Vagina (tissue), 2 donors: ENCODE data around the gene FRY. TPM values are rescaled to one million over a fixed set of nuclear protein-coding genes. Genes with fewer than 3 reads are reported as not detected.

Source experiments
- DNase-seq, 2 donors: peaks; one replicate each; pipeline ENCODE4 v3.0.0-alpha.2; 2017; ENCODE audit errors: extremely low spot score in 2 of 2
- H3K27ac ChIP-seq: fragments of 200-600 bp; sonication (generic); one replicate; pipeline ENCODE4 v1.5.1; 2019
- H3K27me3 ChIP-seq: fragments of 200-600 bp; sonication (generic); one replicate; pipeline ENCODE4 v1.5.1; 2019
- H3K36me3 ChIP-seq, 2 donors: fragments of 200-600 bp; sonication (generic); one replicate each; pipeline ENCODE4 v1.5.1; 2017 to 2019
- H3K4me1 ChIP-seq: fragments of 200-600 bp; sonication (generic); one replicate; pipeline ENCODE4 v1.5.1; 2019
- H3K4me3 ChIP-seq, 2 donors: fragments of 200-600 bp; sonication (generic); 1 replicate in 1 of 2; 2 replicates in 1 of 2; pipeline ENCODE4 v1.5.1; 2016 to 2019
- H3K9me3 ChIP-seq: fragments of 200-600 bp; sonication (generic); one replicate; pipeline ENCODE4 v1.5.1; 2019
- POLR2A ChIP-seq, 2 donors: fragments of 450-650 bp; IDR thresholded peaks; one replicate each; pipeline ENCODE4 v1.6.1; 2017; ENCODE audit warnings: antibody characterized with exemption in 2 of 2, mild to moderate bottlenecking in 2 of 2, moderate library complexity in 2 of 2
- POLR2AphosphoS5 ChIP-seq, 2 donors: sonication (generic); formaldehyde crosslinking; IDR thresholded peaks; one replicate each; pipeline ENCODE4 v1.9.0; 2017; ENCODE audit warnings: antibody characterized with exemption in 2 of 2, mild to moderate bottlenecking in 2 of 2, low read depth in 1 of 2; ENCODE audit not compliant: insufficient read depth in 1 of 2
- intact Hi-C: fragments of 100-400 bp; cut with DNase I; formaldehyde crosslinking; loops from one replicate; pipeline ENCODE4 v1.15.1; 2023
- total RNA-seq: library from RNA; depleted of rRNA; stranded (reverse); fragments of >200 nt; gene quantifications from one replicate; pipeline ENCODE4 v1.2.3, GENCODE V29; 2016
- TF ChIP-seq, protein P1 (sequence below), 3 experiments: fragments of 450-650 bp in 2 of 3; fragments of 200-600 bp in 1 of 3; sonication (generic) in 1 of 3; IDR thresholded peaks; one replicate each; pipeline ENCODE4 v1.5.1; 2017 to 2019; ENCODE audit warnings: antibody characterized with exemption in 3 of 3, mild to moderate bottlenecking in 2 of 3, moderate library complexity in 2 of 3

Gene FRY
- total RNA-seq, 1 donor from 2014 or later: 11.0 TPM

DNA sequence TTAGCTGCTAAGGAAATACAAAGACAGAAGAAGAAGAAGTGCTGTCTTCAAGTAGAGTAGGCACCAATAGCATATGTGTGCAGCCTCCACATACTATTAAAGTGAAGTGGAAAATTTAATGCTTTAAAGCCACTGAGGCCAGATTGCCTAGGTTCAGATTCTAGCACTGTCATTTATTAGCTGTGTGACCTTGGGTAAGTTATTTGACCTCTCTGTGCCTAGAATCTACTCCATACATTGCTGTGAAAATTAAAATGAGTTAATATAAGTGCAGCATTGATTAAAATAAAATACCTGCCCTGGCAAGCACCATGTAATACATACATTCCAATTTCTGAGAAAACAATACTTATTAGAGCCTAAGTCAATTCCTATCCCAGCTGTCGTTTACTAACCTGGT lies 110.5 kb downstream of the FRY start:
- no peaks in the 10 kb centered on the region for H3K9me3 ChIP-seq
- H3K27ac ChIP-seq: no peak overlapping the region
- H3K36me3 ChIP-seq: no peaks in the 10 kb centered on the region
- no peak overlapping the region for H3K4me3 ChIP-seq
- no peaks in the 10 kb centered on the region for H3K4me1 ChIP-seq
- H3K27me3 ChIP-seq: no peaks in the 10 kb centered on the region
- intact Hi-C loops: no loop called here
- no peak for DNase-seq
- TF ChIP-seq, protein P1, sequence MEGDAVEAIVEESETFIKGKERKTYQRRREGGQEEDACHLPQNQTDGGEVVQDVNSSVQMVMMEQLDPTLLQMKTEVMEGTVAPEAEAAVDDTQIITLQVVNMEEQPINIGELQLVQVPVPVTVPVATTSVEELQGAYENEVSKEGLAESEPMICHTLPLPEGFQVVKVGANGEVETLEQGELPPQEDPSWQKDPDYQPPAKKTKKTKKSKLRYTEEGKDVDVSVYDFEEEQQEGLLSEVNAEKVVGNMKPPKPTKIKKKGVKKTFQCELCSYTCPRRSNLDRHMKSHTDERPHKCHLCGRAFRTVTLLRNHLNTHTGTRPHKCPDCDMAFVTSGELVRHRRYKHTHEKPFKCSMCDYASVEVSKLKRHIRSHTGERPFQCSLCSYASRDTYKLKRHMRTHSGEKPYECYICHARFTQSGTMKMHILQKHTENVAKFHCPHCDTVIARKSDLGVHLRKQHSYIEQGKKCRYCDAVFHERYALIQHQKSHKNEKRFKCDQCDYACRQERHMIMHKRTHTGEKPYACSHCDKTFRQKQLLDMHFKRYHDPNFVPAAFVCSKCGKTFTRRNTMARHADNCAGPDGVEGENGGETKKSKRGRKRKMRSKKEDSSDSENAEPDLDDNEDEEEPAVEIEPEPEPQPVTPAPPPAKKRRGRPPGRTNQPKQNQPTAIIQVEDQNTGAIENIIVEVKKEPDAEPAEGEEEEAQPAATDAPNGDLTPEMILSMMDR (IDR thresholded peaks at IDR 0.05): no peak
- no peak for TF ChIP-seq POLR2A (IDR thresholded peaks at IDR 0.05)
- no peak for TF ChIP-seq POLR2AphosphoS5 (IDR thresholded peaks at IDR 0.05; ENCODE audit: insufficient read depth in 1 of 2, low read depth in 1 of 2)

- H3K4me1 ChIP-seq: no peaks in the 10 kb centered on the region
- H3K36me3 ChIP-seq: no peaks in the 10 kb centered on the region
- H3K27me3 ChIP-seq: no peaks in the 10 kb centered on the region
- intact Hi-C loops: no loop called here
- no peak overlapping the region for H3K27ac ChIP-seq
- TF ChIP-seq POLR2A (IDR thresholded peaks at IDR 0.05) (no peak), POLR2AphosphoS5 (IDR thresholded peaks at IDR 0.05; ENCODE audit: insufficient read depth in 1 of 2, low read depth in 1 of 2) (peak in 1 of 2 donors; percentile 29)
- TF ChIP-seq, protein P1 (IDR thresholded peaks at IDR 0.05): no peak
- no peak for DNase-seq
- H3K9me3 ChIP-seq: no peaks in the 10 kb centered on the region
- H3K4me3 ChIP-seq: no peak overlapping the region
Observed at GRCh38 chr13:32142956-32143375, 111.4 kb downstream of the FRY start.

DNA sequence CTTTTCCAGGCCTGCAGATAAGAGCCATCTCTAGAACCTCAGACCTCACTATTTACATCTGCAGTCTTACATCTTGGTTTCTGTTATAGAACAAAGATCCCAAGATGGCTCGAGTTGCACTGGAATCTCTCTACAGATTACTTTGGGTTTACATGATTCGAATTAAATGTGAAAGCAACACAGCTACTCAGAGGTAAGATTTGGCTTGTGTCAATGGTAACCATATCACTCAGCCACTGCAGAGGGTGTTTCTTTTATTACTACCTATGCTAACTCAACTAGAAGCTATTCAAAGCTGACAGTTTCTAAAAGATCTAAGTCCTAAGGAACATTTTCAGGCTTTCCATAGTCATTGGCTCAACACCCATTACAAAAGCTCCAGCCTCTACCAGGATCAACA lies 115.6 kb downstream of the FRY start:
- no peak for DNase-seq
- Histone ChIP-seq H3K36me3 (no peaks in the 10 kb centered on the region), H3K27ac (no peak overlapping the region), H3K4me3 (no peak overlapping the region), H3K9me3 (no peaks in the 10 kb centered on the region), H3K4me1 (peaks cover 14% of the 10 kb centered on the region), H3K27me3 (no peaks in the 10 kb centered on the region)
- TF ChIP-seq POLR2A (IDR thresholded peaks at IDR 0.05): no peak
- TF ChIP-seq, protein P1 (IDR thresholded peaks at IDR 0.05): no peak
- TF ChIP-seq POLR2AphosphoS5 (IDR thresholded peaks at IDR 0.05; ENCODE audit: insufficient read depth in 1 of 2, low read depth in 1 of 2): no peak
- intact Hi-C loops: no loop called here

DNA sequence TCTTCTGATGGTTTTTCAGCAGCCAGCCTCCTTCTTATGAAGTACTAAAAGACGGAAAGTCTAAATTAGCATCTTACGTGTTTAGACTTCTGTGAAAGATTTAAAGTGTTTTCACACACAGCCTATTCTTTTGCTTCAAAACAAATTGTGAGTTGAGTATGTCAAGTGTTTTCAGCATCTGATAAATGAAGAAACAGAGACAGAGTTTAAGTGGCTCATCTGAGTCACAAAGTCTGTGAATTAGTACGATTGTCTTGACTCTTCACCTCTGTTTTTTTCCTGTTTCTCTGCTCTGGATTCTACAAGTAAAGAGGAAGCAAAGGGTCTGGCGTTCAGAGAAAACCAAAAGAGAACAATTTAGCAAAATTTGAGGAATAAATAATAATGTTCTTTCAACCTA lies 116.4 kb downstream of the FRY start:
- Histone ChIP-seq H3K27me3 (no peaks in the 10 kb centered on the region), H3K9me3 (no peaks in the 10 kb centered on the region), H3K27ac (no peak overlapping the region), H3K4me3 (no peak overlapping the region), H3K4me1 (peaks cover 14% of the 10 kb centered on the region), H3K36me3 (no peaks in the 10 kb centered on the region)
- intact Hi-C loops: no loop called here
- TF ChIP-seq POLR2AphosphoS5 (IDR thresholded peaks at IDR 0.05; ENCODE audit: insufficient read depth in 1 of 2, low read depth in 1 of 2) (no peak), POLR2A (IDR thresholded peaks at IDR 0.05) (no peak)
- TF ChIP-seq, protein P1 (IDR thresholded peaks at IDR 0.05): no peak
- DNase-seq: no peak

DNA sequence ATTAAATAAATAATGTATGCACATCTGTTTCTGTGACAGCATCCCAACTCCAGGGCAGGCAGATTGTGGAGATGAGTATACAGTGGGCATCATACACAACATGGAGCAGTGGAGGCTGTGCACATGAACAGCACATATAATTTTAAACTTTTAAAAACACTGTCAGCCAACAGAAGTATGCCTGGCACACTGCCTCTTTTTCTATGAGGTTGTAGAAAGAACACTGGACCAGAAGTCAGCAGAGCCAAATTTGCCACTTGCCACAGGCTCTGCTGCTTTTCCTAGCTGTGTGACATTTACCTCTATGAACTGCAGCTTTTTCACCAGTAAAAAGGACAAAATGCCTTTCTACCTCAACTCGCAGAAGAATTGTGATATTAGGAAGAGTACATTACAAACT lies 118.7 kb downstream of the FRY start:
- Histone ChIP-seq H3K4me1 (peaks cover 14% of the 10 kb centered on the region), H3K27me3 (no peaks in the 10 kb centered on the region), H3K27ac (peak overlapping the region; percentile 15), H3K9me3 (no peaks in the 10 kb centered on the region), H3K4me3 (no peak overlapping the region), H3K36me3 (no peaks in the 10 kb centered on the region)
- DNase-seq: no peak
- intact Hi-C loops: no loop called here
- TF ChIP-seq POLR2AphosphoS5 (IDR thresholded peaks at IDR 0.05; ENCODE audit: insufficient read depth in 1 of 2, low read depth in 1 of 2) (no peak), POLR2A (IDR thresholded peaks at IDR 0.05) (no peak)
- TF ChIP-seq, protein P1 (IDR thresholded peaks at IDR 0.05): no peak
